HL-60 (cell line): ENCODE data around the gene HS3ST5.

Source experiments
- GABPA ChIP-seq: IDR thresholded peaks from 2 replicates; pipeline ENCODE4 v1.6.1; 2012; ENCODE audit warnings: low read depth
- POLR2AphosphoS5 ChIP-seq: IDR thresholded peaks from 2 replicates; pipeline ENCODE4 v1.6.1; 2012; ENCODE audit warnings: low read depth
- SPI1 ChIP-seq: IDR thresholded peaks from 2 replicates; pipeline ENCODE4 v1.6.1; 2012; ENCODE audit warnings: low read depth, mild to moderate bottlenecking, borderline replicate concordance
- TF ChIP-seq, protein P1 (sequence below): IDR thresholded peaks from one replicate; pipeline ENCODE4 v1.5.1; 2011; ENCODE audit warnings: low read length, control low read depth, inconsistent platforms; ENCODE audit not compliant: insufficient read depth
- TF ChIP-seq, protein P2 (sequence below): IDR thresholded peaks from 2 replicates; pipeline ENCODE4 v1.6.1; 2012; ENCODE audit warnings: low read depth; ENCODE audit not compliant: insufficient replicate concordance

GRCh38 chr6:114170372-114170771 is 172.5 kb downstream of the HS3ST5 start:
- TF ChIP-seq GABPA (no peak), POLR2AphosphoS5 (no peak), SPI1 (no peak)
- TF ChIP-seq, protein P1, sequence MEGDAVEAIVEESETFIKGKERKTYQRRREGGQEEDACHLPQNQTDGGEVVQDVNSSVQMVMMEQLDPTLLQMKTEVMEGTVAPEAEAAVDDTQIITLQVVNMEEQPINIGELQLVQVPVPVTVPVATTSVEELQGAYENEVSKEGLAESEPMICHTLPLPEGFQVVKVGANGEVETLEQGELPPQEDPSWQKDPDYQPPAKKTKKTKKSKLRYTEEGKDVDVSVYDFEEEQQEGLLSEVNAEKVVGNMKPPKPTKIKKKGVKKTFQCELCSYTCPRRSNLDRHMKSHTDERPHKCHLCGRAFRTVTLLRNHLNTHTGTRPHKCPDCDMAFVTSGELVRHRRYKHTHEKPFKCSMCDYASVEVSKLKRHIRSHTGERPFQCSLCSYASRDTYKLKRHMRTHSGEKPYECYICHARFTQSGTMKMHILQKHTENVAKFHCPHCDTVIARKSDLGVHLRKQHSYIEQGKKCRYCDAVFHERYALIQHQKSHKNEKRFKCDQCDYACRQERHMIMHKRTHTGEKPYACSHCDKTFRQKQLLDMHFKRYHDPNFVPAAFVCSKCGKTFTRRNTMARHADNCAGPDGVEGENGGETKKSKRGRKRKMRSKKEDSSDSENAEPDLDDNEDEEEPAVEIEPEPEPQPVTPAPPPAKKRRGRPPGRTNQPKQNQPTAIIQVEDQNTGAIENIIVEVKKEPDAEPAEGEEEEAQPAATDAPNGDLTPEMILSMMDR: no peak
- TF ChIP-seq, protein P2, sequence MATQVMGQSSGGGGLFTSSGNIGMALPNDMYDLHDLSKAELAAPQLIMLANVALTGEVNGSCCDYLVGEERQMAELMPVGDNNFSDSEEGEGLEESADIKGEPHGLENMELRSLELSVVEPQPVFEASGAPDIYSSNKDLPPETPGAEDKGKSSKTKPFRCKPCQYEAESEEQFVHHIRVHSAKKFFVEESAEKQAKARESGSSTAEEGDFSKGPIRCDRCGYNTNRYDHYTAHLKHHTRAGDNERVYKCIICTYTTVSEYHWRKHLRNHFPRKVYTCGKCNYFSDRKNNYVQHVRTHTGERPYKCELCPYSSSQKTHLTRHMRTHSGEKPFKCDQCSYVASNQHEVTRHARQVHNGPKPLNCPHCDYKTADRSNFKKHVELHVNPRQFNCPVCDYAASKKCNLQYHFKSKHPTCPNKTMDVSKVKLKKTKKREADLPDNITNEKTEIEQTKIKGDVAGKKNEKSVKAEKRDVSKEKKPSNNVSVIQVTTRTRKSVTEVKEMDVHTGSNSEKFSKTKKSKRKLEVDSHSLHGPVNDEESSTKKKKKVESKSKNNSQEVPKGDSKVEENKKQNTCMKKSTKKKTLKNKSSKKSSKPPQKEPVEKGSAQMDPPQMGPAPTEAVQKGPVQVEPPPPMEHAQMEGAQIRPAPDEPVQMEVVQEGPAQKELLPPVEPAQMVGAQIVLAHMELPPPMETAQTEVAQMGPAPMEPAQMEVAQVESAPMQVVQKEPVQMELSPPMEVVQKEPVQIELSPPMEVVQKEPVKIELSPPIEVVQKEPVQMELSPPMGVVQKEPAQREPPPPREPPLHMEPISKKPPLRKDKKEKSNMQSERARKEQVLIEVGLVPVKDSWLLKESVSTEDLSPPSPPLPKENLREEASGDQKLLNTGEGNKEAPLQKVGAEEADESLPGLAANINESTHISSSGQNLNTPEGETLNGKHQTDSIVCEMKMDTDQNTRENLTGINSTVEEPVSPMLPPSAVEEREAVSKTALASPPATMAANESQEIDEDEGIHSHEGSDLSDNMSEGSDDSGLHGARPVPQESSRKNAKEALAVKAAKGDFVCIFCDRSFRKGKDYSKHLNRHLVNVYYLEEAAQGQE: no peak
